ENCODE measurements around the gene NIPAL1.
"Not testable (repeated sequence)": the region's sequence is repeated elsewhere in the genome, so short reads cannot be mapped to it uniquely, and the experiment has no call there.

Gene NIPAL1

GRCh38 chr4:48016141-48017107, at the start of gene NIPAL1, which contains the start of gene CNGA1:
Gene NIPAL1, plus strand, starts transcription at chr4:48016772. Its CDS starts 68 bp downstream, at chr4:48016840.
Gene CNGA1, minus strand, starts transcription at chr4:48016681. Its CDS starts 63,992 bp downstream, at chr4:47952689.
- Histone ChIP-seq H3K4me1 (ENCODE audit: insufficient read depth, low read length) (no peaks in the 10 kb centered on the region; the same call in 1 of the 2 replicates), H3K9ac (ENCODE audit: low read depth, low read length) (peak within 1 kb of the TSS; percentile 67; the same call in 1 of the 2 replicates), H3K27ac (ENCODE audit: low read length) (no peak within 1 kb of the TSS), H3K4me3 (ENCODE audit: low read length) (peak within 1 kb of the TSS; percentile 87), H3K27me3 (ENCODE audit: insufficient read depth, low read length) (peaks cover 26% of the 10 kb centered on the region), H3K9me3 (ENCODE audit: insufficient read depth, low read depth, low read length) (no peaks in the 10 kb centered on the region), H3K36me3 (ENCODE audit: insufficient read depth, low read depth, low read length) (no peaks in the 10 kb centered on the region)

GRCh38 chr4:47968847-47969246, 47.7 kb upstream of the NIPAL1 start:
- no peaks in the 10 kb centered on the region for H3K27me3 ChIP-seq (ENCODE audit: insufficient read depth, low read length)
- H3K9me3 ChIP-seq (ENCODE audit: insufficient read depth, low read depth, low read length): no peaks in the 10 kb centered on the region
- no peak overlapping the region for H3K4me3 ChIP-seq (ENCODE audit: low read length)
- H3K36me3 ChIP-seq (ENCODE audit: insufficient read depth, low read depth, low read length): no peaks in the 10 kb centered on the region
- no peaks in the 10 kb centered on the region for H3K4me1 ChIP-seq (ENCODE audit: insufficient read depth, low read length)
- H3K27ac ChIP-seq (ENCODE audit: low read length): no peak overlapping the region
- H3K9ac ChIP-seq (ENCODE audit: low read depth, low read length): no peak overlapping the region

GRCh38 chr4:47972181-47972580, 44.4 kb upstream of the NIPAL1 start:
- Histone ChIP-seq H3K9me3 (ENCODE audit: insufficient read depth, low read depth, low read length) (no peaks in the 10 kb centered on the region), H3K27ac (ENCODE audit: low read length) (no peak overlapping the region), H3K27me3 (ENCODE audit: insufficient read depth, low read length) (no peaks in the 10 kb centered on the region), H3K4me1 (ENCODE audit: insufficient read depth, low read length) (no peaks in the 10 kb centered on the region), H3K4me3 (ENCODE audit: low read length) (no peak overlapping the region), H3K9ac (ENCODE audit: low read depth, low read length) (no peak overlapping the region), H3K36me3 (ENCODE audit: insufficient read depth, low read depth, low read length) (no peaks in the 10 kb centered on the region)

- no peaks in the 10 kb centered on the region for H3K27me3 ChIP-seq (ENCODE audit: insufficient read depth, low read length)
- H3K36me3 ChIP-seq (ENCODE audit: insufficient read depth, low read depth, low read length): no peaks in the 10 kb centered on the region
- no peak overlapping the region for H3K4me3 ChIP-seq (ENCODE audit: low read length)
- H3K9me3 ChIP-seq (ENCODE audit: insufficient read depth, low read depth, low read length): no peaks in the 10 kb centered on the region
- H3K4me1 ChIP-seq (ENCODE audit: insufficient read depth, low read length): no peaks in the 10 kb centered on the region
- no peak overlapping the region for H3K27ac ChIP-seq (ENCODE audit: low read length)
- H3K9ac ChIP-seq (ENCODE audit: low read depth, low read length): no peak overlapping the region
These were observed 43.9 kb upstream of the NIPAL1 start for GRCh38 chr4:47972721-47973120.

- Histone ChIP-seq H3K27me3 (ENCODE audit: insufficient read depth, low read length) (no peaks in the 10 kb centered on the region), H3K9me3 (ENCODE audit: insufficient read depth, low read depth, low read length) (no peaks in the 10 kb centered on the region), H3K9ac (ENCODE audit: low read depth, low read length) (no peak overlapping the region)
These were observed 42.0 kb upstream of the NIPAL1 start for GRCh38 chr4:47974566-47974965.

GRCh38 chr4:47990145-47990544, 26.4 kb upstream of the NIPAL1 start:
- Histone ChIP-seq H3K9ac (ENCODE audit: low read depth, low read length) (no peak overlapping the region), H3K36me3 (ENCODE audit: insufficient read depth, low read depth, low read length) (no peaks in the 10 kb centered on the region), H3K27me3 (ENCODE audit: insufficient read depth, low read length) (no peaks in the 10 kb centered on the region), H3K27ac (ENCODE audit: low read length) (no peak overlapping the region), H3K4me3 (ENCODE audit: low read length) (no peak overlapping the region), H3K4me1 (ENCODE audit: insufficient read depth, low read length) (no peaks in the 10 kb centered on the region), H3K9me3 (ENCODE audit: insufficient read depth, low read depth, low read length) (peaks cover 29% of the 10 kb centered on the region)

More at GRCh38 chr4:47974566-47974965, 42.0 kb upstream of the NIPAL1 start:
- Histone ChIP-seq H3K36me3 (ENCODE audit: insufficient read depth, low read depth, low read length) (no peaks in the 10 kb centered on the region), H3K4me3 (ENCODE audit: low read length) (no peak overlapping the region), H3K4me1 (ENCODE audit: insufficient read depth, low read length) (no peaks in the 10 kb centered on the region), H3K27ac (ENCODE audit: low read length) (no peak overlapping the region)

GRCh38 chr4:47992475-47992874, 24.1 kb upstream of the NIPAL1 start:
- not testable (repeated sequence) for H3K4me3 ChIP-seq (ENCODE audit: low read length); H3K4me1 ChIP-seq (ENCODE audit: insufficient read depth, low read length); H3K36me3 ChIP-seq (ENCODE audit: insufficient read depth, low read depth, low read length); H3K9ac ChIP-seq (ENCODE audit: low read depth, low read length); H3K27me3 ChIP-seq (ENCODE audit: insufficient read depth, low read length); H3K27ac ChIP-seq (ENCODE audit: low read length)
- H3K9me3 ChIP-seq (ENCODE audit: insufficient read depth, low read depth, low read length): peaks cover 37% of the 10 kb centered on the region

- H3K4me1 ChIP-seq (ENCODE audit: insufficient read depth, low read length): no peaks in the 10 kb centered on the region
- H3K9ac ChIP-seq (ENCODE audit: low read depth, low read length): no peak overlapping the region
- H3K27me3 ChIP-seq (ENCODE audit: insufficient read depth, low read length): no peaks in the 10 kb centered on the region
- no peaks in the 10 kb centered on the region for H3K36me3 ChIP-seq (ENCODE audit: insufficient read depth, low read depth, low read length)
- peaks cover 32% of the 10 kb centered on the region for H3K9me3 ChIP-seq (ENCODE audit: insufficient read depth, low read depth, low read length)
- no peak overlapping the region for H3K27ac ChIP-seq (ENCODE audit: low read length)
- H3K4me3 ChIP-seq (ENCODE audit: low read length): no peak overlapping the region
These were observed 20.6 kb upstream of the NIPAL1 start for GRCh38 chr4:47996021-47996420.

GRCh38 chr4:48002267-48002666, 14.3 kb upstream of the NIPAL1 start:
- Histone ChIP-seq H3K9me3 (ENCODE audit: insufficient read depth, low read depth, low read length) (peaks cover 44% of the 10 kb centered on the region), H3K27ac (ENCODE audit: low read length) (no peak overlapping the region), H3K4me1 (ENCODE audit: insufficient read depth, low read length) (no peaks in the 10 kb centered on the region), H3K9ac (ENCODE audit: low read depth, low read length) (no peak overlapping the region), H3K27me3 (ENCODE audit: insufficient read depth, low read length) (no peaks in the 10 kb centered on the region), H3K36me3 (ENCODE audit: insufficient read depth, low read depth, low read length) (peaks cover 16% of the 10 kb centered on the region; the same call in 1 of the 2 replicates), H3K4me3 (ENCODE audit: low read length) (no peak overlapping the region)

GRCh38 chr4:48003568-48003967, 13.0 kb upstream of the NIPAL1 start:
- not testable (repeated sequence) for H3K4me3 ChIP-seq (ENCODE audit: low read length); H3K4me1 ChIP-seq (ENCODE audit: insufficient read depth, low read length); H3K9ac ChIP-seq (ENCODE audit: low read depth, low read length); H3K27me3 ChIP-seq (ENCODE audit: insufficient read depth, low read length); H3K27ac ChIP-seq (ENCODE audit: low read length)
- Histone ChIP-seq H3K9me3 (ENCODE audit: insufficient read depth, low read depth, low read length) (peaks cover 49% of the 10 kb centered on the region), H3K36me3 (ENCODE audit: insufficient read depth, low read depth, low read length) (peaks cover 20% of the 10 kb centered on the region; the same call in 1 of the 2 replicates)

- Histone ChIP-seq H3K36me3 (ENCODE audit: insufficient read depth, low read depth, low read length) (peaks cover 28% of the 10 kb centered on the region), H3K4me3 (ENCODE audit: low read length) (no peak overlapping the region), H3K27me3 (ENCODE audit: insufficient read depth, low read length) (no peaks in the 10 kb centered on the region), H3K9ac (ENCODE audit: low read depth, low read length) (no peak overlapping the region), H3K9me3 (ENCODE audit: insufficient read depth, low read depth, low read length) (peaks cover 62% of the 10 kb centered on the region), H3K4me1 (ENCODE audit: insufficient read depth, low read length) (no peaks in the 10 kb centered on the region), H3K27ac (ENCODE audit: low read length) (no peak overlapping the region)
These were observed 10.8 kb upstream of the NIPAL1 start for GRCh38 chr4:48005781-48006180.

- Histone ChIP-seq H3K9me3 (ENCODE audit: insufficient read depth, low read depth, low read length) (peaks cover 64% of the 10 kb centered on the region), H3K36me3 (ENCODE audit: insufficient read depth, low read depth, low read length) (peaks cover 28% of the 10 kb centered on the region)
These were observed 8.5 kb upstream of the NIPAL1 start for GRCh38 chr4:48008021-48008596.

More at GRCh38 chr4:48008021-48008596, 8.5 kb upstream of the NIPAL1 start:
- H3K4me1 ChIP-seq (ENCODE audit: insufficient read depth, low read length): no peaks in the 10 kb centered on the region
- H3K27me3 ChIP-seq (ENCODE audit: insufficient read depth, low read length): no peaks in the 10 kb centered on the region
- no peak overlapping the region for H3K4me3 ChIP-seq (ENCODE audit: low read length)
- H3K27ac ChIP-seq (ENCODE audit: low read length): no peak overlapping the region
- H3K9ac ChIP-seq (ENCODE audit: low read depth, low read length): no peak overlapping the region

All from iPS-20b (cell line).